Esophagus muscularis mucosa (tissue), 4 donors: ENCODE measurements around the gene EEIG1. TPM values are rescaled to one million over a fixed set of nuclear protein-coding genes. Genes with fewer than 3 reads are reported as not detected.

Experiments used
- DNase-seq: peaks from one replicate; pipeline ENCODE4 v3.0.0-alpha.2; 2017; ENCODE audit errors: extremely low spot score
- H3K27ac ChIP-seq, 4 donors: fragments of 200-600 bp; sonication (generic); replicated peaks in 1 of 4; 1 replicate in 3 of 4; 2 replicates in 1 of 4; pipeline ENCODE4 v1.5.1; 2016 to 2019; ENCODE audit warnings: mild to moderate bottlenecking in 1 of 4
- H3K27me3 ChIP-seq, 4 donors: fragments of 200-600 bp; sonication (generic); one replicate each; pipeline versions ENCODE4 v1.5.1 to v1.6.0; 2016 to 2019
- H3K36me3 ChIP-seq, 4 donors: fragments of 200-600 bp; sonication (generic); one replicate each; pipeline ENCODE4 v1.5.1; 2016 to 2019
- H3K4me1 ChIP-seq, 4 donors: fragments of 200-600 bp; sonication (generic); one replicate each; pipeline ENCODE4 v1.5.1; 2016 to 2019
- H3K4me3 ChIP-seq, 4 donors: fragments of 200-600 bp; sonication (generic); 1 replicate in 2 of 4; 2 replicates in 2 of 4; pipeline ENCODE4 v1.5.1; 2016 to 2019; ENCODE audit warnings: mild to moderate bottlenecking in 4 of 4, moderate library complexity in 1 of 4
- H3K9me3 ChIP-seq, 4 donors: fragments of 200-600 bp; sonication (generic); 1 replicate in 3 of 4; 2 replicates in 1 of 4; pipeline ENCODE4 v1.5.1; 2016 to 2019
- CTCF ChIP-seq, 3 experiments: fragments of 200-600 bp in 2 of 3; fragments of 450-650 bp in 1 of 3; sonication (generic) in 2 of 3; IDR thresholded peaks; one replicate each; pipeline ENCODE4 v1.5.1; 2017 to 2019; ENCODE audit warnings: antibody characterized with exemption in 3 of 3, mild to moderate bottlenecking in 2 of 3, moderate library complexity in 1 of 3
- EP300 ChIP-seq: sonication (generic); formaldehyde crosslinking; IDR thresholded peaks from one replicate; pipeline ENCODE4 v1.6.1; 2017; ENCODE audit warnings: antibody characterized with exemption
- POLR2A ChIP-seq: fragments of 450-650 bp; IDR thresholded peaks from one replicate; pipeline ENCODE4 v1.6.1; 2017; ENCODE audit warnings: antibody characterized with exemption, moderate library complexity, mild to moderate bottlenecking, low read depth
- POLR2AphosphoS5 ChIP-seq, 2 donors: sonication (generic); formaldehyde crosslinking; IDR thresholded peaks; one replicate each; pipeline ENCODE4 v1.6.1; 2017; ENCODE audit warnings: antibody characterized with exemption in 2 of 2
- WGBS: methylation state at CpG from one replicate; pipeline ENCODE4 v1.1.5; 2018; 5-methylcytosine and 5-hydroxymethylcytosine counted together
- intact Hi-C: fragments of 100-400 bp; cut with DNase I; formaldehyde crosslinking; loops from one replicate; pipeline ENCODE4 v1.15.1; 2023
- total RNA-seq, 4 donors: library from RNA; depleted of rRNA; stranded (reverse); fragments of >200 nt; gene quantifications; one replicate each; pipeline versions ENCODE4 v1.1.0 to v1.2.1, GENCODE V29; 2016

The EEIG1 gene
- total RNA-seq, 4 donors from 2014 or later: 12.4 to 29.5 (median 20.0) TPM

DNA sequence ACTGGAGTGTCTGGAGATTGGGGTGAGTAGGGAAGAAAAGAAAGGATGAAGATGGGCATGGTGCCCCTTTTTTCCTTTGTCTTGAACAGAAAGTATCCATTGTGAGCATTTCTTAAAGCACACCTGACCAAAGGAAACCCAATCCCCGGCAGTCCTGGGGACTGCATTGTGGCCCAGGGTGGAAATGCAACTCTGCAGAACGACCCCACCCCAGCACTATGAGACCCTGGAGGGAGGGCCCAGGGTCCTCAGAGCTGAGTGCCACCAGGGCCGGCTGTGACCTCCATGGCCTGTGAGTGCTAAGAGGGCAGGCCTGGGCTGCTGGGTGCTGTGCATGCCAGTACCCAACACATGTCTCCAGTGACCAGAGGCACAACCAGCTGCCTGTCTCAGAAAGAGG is 18.5 kb downstream of the EEIG1 start:
- 63% methylated on average over 3 of the region's 3 CpGs for WGBS
- H3K27ac ChIP-seq: peak overlapping the region; percentile 91 to 97 (median 96)
- no peaks in the 10 kb centered on the region for H3K36me3 ChIP-seq
- H3K4me1 ChIP-seq: peaks cover 65 to 84% (median 80%) of the 10 kb centered on the region in 4 donors
- TF ChIP-seq CTCF (IDR thresholded peaks at IDR 0.05): no peak
- TF ChIP-seq EP300: no peak
- no peak for TF ChIP-seq POLR2AphosphoS5 (IDR thresholded peaks at IDR 0.05)
- no peak for TF ChIP-seq POLR2A
- no peak overlapping the region for H3K4me3 ChIP-seq
- no peaks in the 10 kb centered on the region for H3K27me3 ChIP-seq
- no peak for DNase-seq
- H3K9me3 ChIP-seq: no peaks in the 10 kb centered on the region
- intact Hi-C loops: no loop called here

GRCh38 chr9:127961613-127962155 is 19.1 kb downstream of the EEIG1 start:
- 86% methylated on average over 13 of the region's 13 CpGs for WGBS
- no peak overlapping the region for H3K4me3 ChIP-seq
- no peaks in the 10 kb centered on the region for H3K36me3 ChIP-seq
- no peaks in the 10 kb centered on the region for H3K9me3 ChIP-seq
- peak overlapping the region; percentile 91 to 97 (median 96) for H3K27ac ChIP-seq
- DNase-seq: no peak
- TF ChIP-seq POLR2A (no peak), CTCF (IDR thresholded peaks at IDR 0.05) (no peak), EP300 (no peak), POLR2AphosphoS5 (IDR thresholded peaks at IDR 0.05) (no peak)
- no peaks in the 10 kb centered on the region for H3K27me3 ChIP-seq
- intact Hi-C loops: no loop called here
- peaks cover 59 to 79% (median 74%) of the 10 kb centered on the region in 4 donors for H3K4me1 ChIP-seq

DNA sequence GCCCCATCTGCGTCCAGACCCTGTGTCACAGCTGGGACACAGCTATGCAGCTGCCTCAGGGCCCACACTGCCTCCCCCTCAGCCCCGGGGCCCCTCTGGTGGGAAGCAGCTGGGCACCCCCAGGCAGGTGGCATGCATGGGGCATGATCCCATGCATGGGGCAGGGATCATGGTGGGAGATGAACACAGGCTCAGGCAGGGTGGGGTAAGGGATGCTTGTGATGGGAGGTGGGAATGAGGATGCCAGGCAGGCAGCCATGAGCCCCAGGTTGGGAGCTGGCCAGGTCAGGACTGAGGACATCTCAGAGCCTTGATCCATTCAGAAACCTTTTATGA is 19.7 kb downstream of the EEIG1 start:
- Histone ChIP-seq H3K27me3 (no peaks in the 10 kb centered on the region), H3K4me3 (no peak overlapping the region), H3K27ac (peak overlapping the region; percentile 91 to 97 (median 96)), H3K4me1 (peaks cover 53 to 79% (median 73%) of the 10 kb centered on the region in 4 donors), H3K36me3 (no peaks in the 10 kb centered on the region), H3K9me3 (no peaks in the 10 kb centered on the region)
- intact Hi-C loops: no loop called here
- no peak for TF ChIP-seq CTCF (IDR thresholded peaks at IDR 0.05)
- TF ChIP-seq POLR2A: no peak
- no peak for TF ChIP-seq POLR2AphosphoS5 (IDR thresholded peaks at IDR 0.05)
- no peak for TF ChIP-seq EP300
- WGBS: 100% methylated on average over 1 of the region's 2 CpGs
- no peak for DNase-seq

DNA sequence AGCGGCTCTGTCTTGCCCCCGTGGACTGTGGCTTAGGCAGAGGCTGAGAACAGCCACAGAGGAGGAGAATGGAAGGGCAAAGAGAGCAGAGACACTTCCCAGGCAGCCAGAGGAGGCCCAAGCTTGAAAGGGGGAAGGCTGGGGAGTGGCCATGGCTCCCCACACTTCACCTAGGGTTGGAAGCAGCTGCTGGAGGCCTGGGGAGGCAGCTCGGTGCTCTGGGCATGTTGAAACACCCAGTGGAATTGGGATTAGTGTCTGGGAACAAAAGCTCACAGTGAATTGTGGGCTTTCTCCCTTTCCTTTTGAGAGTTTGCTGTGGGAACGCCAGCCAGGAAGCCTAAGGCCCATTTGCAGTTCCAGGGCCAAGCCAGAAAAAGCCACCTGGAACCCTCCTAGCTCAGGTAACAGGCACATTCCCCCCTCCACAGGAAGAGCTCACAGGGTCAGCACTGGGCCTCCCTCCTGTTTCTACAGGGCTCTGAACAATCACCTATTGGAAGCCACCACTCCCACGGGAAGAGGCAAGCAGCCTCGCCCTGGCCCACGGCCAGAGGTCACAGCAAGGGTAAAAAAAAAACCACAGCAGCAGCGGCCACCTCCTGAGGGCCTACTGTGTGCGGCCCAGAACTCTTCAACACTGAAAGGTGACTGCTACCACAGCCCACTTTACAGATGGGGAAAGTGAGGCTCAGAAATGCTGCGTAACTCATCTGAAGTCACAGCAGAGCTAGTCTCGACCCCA is 20.2 kb downstream of the EEIG1 start:
- H3K36me3 ChIP-seq: no peaks in the 10 kb centered on the region
- no peak overlapping the region for H3K4me3 ChIP-seq
- H3K27me3 ChIP-seq: no peaks in the 10 kb centered on the region
- DNase-seq: no peak
- intact Hi-C loops: no loop called here
- 52% methylated on average over 10 of the region's 11 CpGs for WGBS
- H3K27ac ChIP-seq: peak overlapping the region; percentile 91 to 97 (median 96)
- peaks cover 52 to 79% (median 73%) of the 10 kb centered on the region in 4 donors for H3K4me1 ChIP-seq
- H3K9me3 ChIP-seq: no peaks in the 10 kb centered on the region
- TF ChIP-seq EP300 (no peak), POLR2A (no peak), CTCF (IDR thresholded peaks at IDR 0.05) (no peak), POLR2AphosphoS5 (IDR thresholded peaks at IDR 0.05) (no peak)
